ENCODE results near the gene GRM8.
"Not testable (repeated sequence)": the region's sequence is repeated elsewhere in the genome, so short reads cannot be mapped to it uniquely, and the experiment has no call there.

GRCh38 chr7:126876536-126876935, 376.2 kb downstream of the GRM8 start:
- not testable (repeated sequence) for TF ChIP-seq POLR2AphosphoS5 (IDR thresholded peaks at IDR 0.05)
- TF ChIP-seq, protein P1, sequence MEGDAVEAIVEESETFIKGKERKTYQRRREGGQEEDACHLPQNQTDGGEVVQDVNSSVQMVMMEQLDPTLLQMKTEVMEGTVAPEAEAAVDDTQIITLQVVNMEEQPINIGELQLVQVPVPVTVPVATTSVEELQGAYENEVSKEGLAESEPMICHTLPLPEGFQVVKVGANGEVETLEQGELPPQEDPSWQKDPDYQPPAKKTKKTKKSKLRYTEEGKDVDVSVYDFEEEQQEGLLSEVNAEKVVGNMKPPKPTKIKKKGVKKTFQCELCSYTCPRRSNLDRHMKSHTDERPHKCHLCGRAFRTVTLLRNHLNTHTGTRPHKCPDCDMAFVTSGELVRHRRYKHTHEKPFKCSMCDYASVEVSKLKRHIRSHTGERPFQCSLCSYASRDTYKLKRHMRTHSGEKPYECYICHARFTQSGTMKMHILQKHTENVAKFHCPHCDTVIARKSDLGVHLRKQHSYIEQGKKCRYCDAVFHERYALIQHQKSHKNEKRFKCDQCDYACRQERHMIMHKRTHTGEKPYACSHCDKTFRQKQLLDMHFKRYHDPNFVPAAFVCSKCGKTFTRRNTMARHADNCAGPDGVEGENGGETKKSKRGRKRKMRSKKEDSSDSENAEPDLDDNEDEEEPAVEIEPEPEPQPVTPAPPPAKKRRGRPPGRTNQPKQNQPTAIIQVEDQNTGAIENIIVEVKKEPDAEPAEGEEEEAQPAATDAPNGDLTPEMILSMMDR (IDR thresholded peaks at IDR 0.05): not testable (repeated sequence)

All from suprapubic skin (tissue), 3 donors.